Tibial nerve (tissue), 4 donors: Measurements from ENCODE around the gene ASB10. TPM values are rescaled to one million over a fixed set of nuclear protein-coding genes. Genes with fewer than 3 reads are reported as not detected.
A peak's percentile ranks its signal among the peaks of the same experiment; 100 is the strongest.

Experiments used
- DNase-seq, 2 donors: peaks; one replicate each; pipeline ENCODE4 v3.0.0-alpha.2; 2019; ENCODE audit warnings: low spot score in 2 of 2
- H3K27ac ChIP-seq, 4 donors: fragments of 200-600 bp; sonication (generic) in 3 of 4; one replicate each; pipeline ENCODE4 v1.5.1; 2017 to 2019; ENCODE audit warnings: mild to moderate bottlenecking in 1 of 4
- H3K27me3 ChIP-seq, 2 donors: fragments of 200-600 bp; sonication (generic) in 1 of 2; one replicate each; pipeline versions ENCODE4 v1.5.1 to v1.6.0; 2017 to 2019
- H3K36me3 ChIP-seq, 3 donors: fragments of 200-600 bp; sonication (generic); one replicate each; pipeline ENCODE4 v1.5.1; 2018 to 2019
- H3K4me1 ChIP-seq, 4 donors: fragments of 200-600 bp; sonication (generic) in 3 of 4; one replicate each; pipeline ENCODE4 v1.5.1; 2017 to 2019
- H3K4me3 ChIP-seq, 4 donors: fragments of 200-600 bp; sonication (generic) in 3 of 4; one replicate each; pipeline ENCODE4 v1.5.1; 2017 to 2019; ENCODE audit warnings: mild to moderate bottlenecking in 1 of 4, moderate library complexity in 1 of 4
- H3K9me3 ChIP-seq, 4 donors: fragments of 200-600 bp; sonication (generic) in 3 of 4; one replicate each; pipeline ENCODE4 v1.5.1; 2017 to 2019
- CTCF ChIP-seq, 5 experiments: fragments of 200-600 bp in 3 of 5; fragments of 450-650 bp in 2 of 5; sonication (generic) in 3 of 5; IDR thresholded peaks; one replicate each; pipeline ENCODE4 v1.5.1; 2016 to 2019; ENCODE audit warnings: antibody characterized with exemption in 5 of 5, mild to moderate bottlenecking in 3 of 5, moderate library complexity in 2 of 5
- EP300 ChIP-seq, 2 donors: sonication (generic); formaldehyde crosslinking; IDR thresholded peaks; one replicate each; pipeline ENCODE4 v1.6.1; 2017; ENCODE audit warnings: antibody characterized with exemption in 2 of 2, mild to moderate bottlenecking in 1 of 2
- POLR2A ChIP-seq, 2 donors: fragments of 450-650 bp; IDR thresholded peaks; one replicate each; pipeline ENCODE4 v1.6.1; 2017; ENCODE audit warnings: antibody characterized with exemption in 2 of 2, mild to moderate bottlenecking in 2 of 2, moderate library complexity in 2 of 2
- WGBS, 2 donors: methylation state at CpG; one replicate each; pipeline ENCODE4 v1.1.5; 2018; 5-methylcytosine and 5-hydroxymethylcytosine counted together
- total RNA-seq, 4 donors: library from RNA; depleted of rRNA; stranded (reverse); fragments of >200 nt; gene quantifications; one replicate each; pipeline ENCODE4 v1.1.0, GENCODE V29; 2016

The ASB10 gene
- total RNA-seq, 4 donors from 2014 or later, result not detected

GRCh38 chr7:151131592-151132293 is 55.3 kb downstream of the ASB10 start:
- H3K36me3 ChIP-seq, result peaks cover 4 to 99% (median 4%) of the 10 kb centered on the region in 3 donors
- H3K27ac ChIP-seq, result peak overlapping the region in 3 of 4 donors; percentile 22 to 72 (median 53)
- TF ChIP-seq CTCF (IDR thresholded peaks at IDR 0.05) (no peak), EP300 (IDR thresholded peaks at IDR 0.05) (peak in 1 of 2 donors; percentile 14), POLR2A (IDR thresholded peaks at IDR 0.05) (no peak)
- peaks cover 0 to 16% (median 8%) of the 10 kb centered on the region in 4 donors for H3K4me1 ChIP-seq
- H3K4me3 ChIP-seq, result no peak overlapping the region
- no peaks in the 10 kb centered on the region for H3K27me3 ChIP-seq
- no peaks in the 10 kb centered on the region for H3K9me3 ChIP-seq
- no peak for DNase-seq
- WGBS, 2 donors, result 40 to 41% methylated on average over 12 to 19 of the region's 19 CpGs

- Histone ChIP-seq H3K4me3 (no peak overlapping the region), H3K36me3 (peaks cover 4 to 97% (median 4%) of the 10 kb centered on the region in 3 donors), H3K27me3 (no peaks in the 10 kb centered on the region), H3K27ac (peak overlapping the region in 1 of 4 donors; percentile 53), H3K9me3 (no peaks in the 10 kb centered on the region), H3K4me1 (peaks cover 0 to 19% (median 8%) of the 10 kb centered on the region in 4 donors)
- DNase-seq, result no peak
- TF ChIP-seq EP300 (IDR thresholded peaks at IDR 0.05), result no peak
- TF ChIP-seq POLR2A (IDR thresholded peaks at IDR 0.05), result no peak
- no peak for TF ChIP-seq CTCF (IDR thresholded peaks at IDR 0.05)
- 77 to 82% methylated on average over 13 of the region's 13 CpGs for WGBS, 2 donors
Measured at GRCh38 chr7:151131224-151131591, 55.8 kb downstream of the ASB10 start.

- no peak for TF ChIP-seq CTCF (IDR thresholded peaks at IDR 0.05)
- TF ChIP-seq EP300 (IDR thresholded peaks at IDR 0.05), result no peak
- TF ChIP-seq POLR2A (IDR thresholded peaks at IDR 0.05), result no peak
- H3K36me3 ChIP-seq, result peaks cover 4 to 93% (median 4%) of the 10 kb centered on the region in 3 donors
- WGBS, 2 donors, result 84 to 91% methylated on average over 14 to 17 of the region's 17 CpGs
Measured at GRCh38 chr7:151130741-151131157, 56.3 kb downstream of the ASB10 start.

GRCh38 chr7:151129960-151130591 is 57.0 kb downstream of the ASB10 start:
- Histone ChIP-seq H3K9me3 (no peaks in the 10 kb centered on the region), H3K27me3 (no peaks in the 10 kb centered on the region), H3K4me3 (no peak overlapping the region), H3K27ac (no peak overlapping the region), H3K4me1 (peaks cover 0 to 31% (median 19%) of the 10 kb centered on the region in 4 donors), H3K36me3 (peaks cover under 1 to 86% (median 4%) of the 10 kb centered on the region in 3 donors)
- WGBS, 2 donors, result 91 to 94% methylated on average over 9 of the region's 9 CpGs
- TF ChIP-seq CTCF (IDR thresholded peaks at IDR 0.05) (no peak), EP300 (IDR thresholded peaks at IDR 0.05) (no peak)
- no peak for DNase-seq

More at GRCh38 chr7:151130741-151131157, 56.3 kb downstream of the ASB10 start:
- H3K4me1 ChIP-seq, result peaks cover 0 to 24% (median 12%) of the 10 kb centered on the region in 4 donors
- no peaks in the 10 kb centered on the region for H3K9me3 ChIP-seq
- H3K27ac ChIP-seq, result peak overlapping the region in 1 of 4 donors; percentile 53
- no peaks in the 10 kb centered on the region for H3K27me3 ChIP-seq
- no peak for DNase-seq
- H3K4me3 ChIP-seq, result no peak overlapping the region
